ENCODE measurements around the gene CDKN2C. TPM values are rescaled to one million over a fixed set of nuclear protein-coding genes. Genes with fewer than 3 reads are reported as not detected.

CDKN2C gene
- total RNA-seq, 1 donor from 2014 or later: 3.3 TPM

- Mint-ChIP-seq H3K4me1 (peaks cover 22% of the 10 kb centered on the region), H3K27me3 (peaks cover 13% of the 10 kb centered on the region), H3K27ac (no peak overlapping the region), H3K36me3 (ENCODE audit: low read depth) (peaks cover 2% of the 10 kb centered on the region), H3K9me3 (no peaks in the 10 kb centered on the region), H3K4me3 (no peak overlapping the region)
- POLR2A ChIA-PET: interaction anchor here (3.8 kb wide), 1 partner anchor 11 kb away, joined by 35 read pairs; no protein-coding TSS in a partner anchor
- DNase-seq: no peak
- ATAC-seq (ENCODE audit: low read depth): no peak
- intact Hi-C loops (cut with micrococcal nuclease): loop anchor here (10.0 kb wide), 2 partner anchors 555 to 1725 kb away; partner anchors contain the start of gene DMRTA2
- CTCF ChIA-PET: no interaction called here
- TF ChIP-seq CTCF (IDR thresholded peaks at IDR 0.05): no peak
Measured at GRCh38 chr1:50979937-50980336, 9.9 kb downstream of the CDKN2C start.

GRCh38 chr1:50980505-50980904 lies 10.5 kb downstream of the CDKN2C start:
- Mint-ChIP-seq H3K36me3 (ENCODE audit: low read depth) (peaks cover 2% of the 10 kb centered on the region), H3K27me3 (peaks cover 13% of the 10 kb centered on the region), H3K9me3 (no peaks in the 10 kb centered on the region), H3K4me3 (no peak overlapping the region), H3K4me1 (peaks cover 22% of the 10 kb centered on the region), H3K27ac (no peak overlapping the region)
- intact Hi-C loops (cut with micrococcal nuclease): no loop called here
- ATAC-seq (ENCODE audit: low read depth) (no peak), DNase-seq (no peak)
- CTCF ChIA-PET: no interaction called here
- no peak for TF ChIP-seq CTCF (IDR thresholded peaks at IDR 0.05)
- POLR2A ChIA-PET: no interaction called here

- H3K36me3 Mint-ChIP-seq (ENCODE audit: low read depth): peaks cover 2% of the 10 kb centered on the region
- H3K27me3 Mint-ChIP-seq: peaks cover 7% of the 10 kb centered on the region
- CTCF ChIA-PET: no interaction called here
- POLR2A ChIA-PET: no interaction called here
- ATAC-seq (ENCODE audit: low read depth): no peak
- intact Hi-C loops (cut with micrococcal nuclease): no loop called here
- no peak overlapping the region for H3K27ac Mint-ChIP-seq
- TF ChIP-seq CTCF (IDR thresholded peaks at IDR 0.05): no peak
- H3K4me3 Mint-ChIP-seq: no peak overlapping the region
- no peak for DNase-seq
- peaks cover 14% of the 10 kb centered on the region for H3K4me1 Mint-ChIP-seq
- no peaks in the 10 kb centered on the region for H3K9me3 Mint-ChIP-seq
Measured at GRCh38 chr1:50981741-50982140, 11.7 kb downstream of the CDKN2C start.

GRCh38 chr1:50982611-50983010 lies 12.6 kb downstream of the CDKN2C start:
- Mint-ChIP-seq H3K36me3 (ENCODE audit: low read depth) (no peaks in the 10 kb centered on the region), H3K4me3 (no peak overlapping the region), H3K27me3 (peaks cover 5% of the 10 kb centered on the region), H3K9me3 (no peaks in the 10 kb centered on the region), H3K27ac (no peak overlapping the region), H3K4me1 (peaks cover 10% of the 10 kb centered on the region)
- TF ChIP-seq CTCF (IDR thresholded peaks at IDR 0.05): no peak
- ATAC-seq (ENCODE audit: low read depth): no peak
- no peak for DNase-seq
- POLR2A ChIA-PET: no interaction called here
- CTCF ChIA-PET: no interaction called here
- intact Hi-C loops (cut with micrococcal nuclease): no loop called here

- TF ChIP-seq CTCF (IDR thresholded peaks at IDR 0.05): no peak
- intact Hi-C loops (cut with micrococcal nuclease): no loop called here
- DNase-seq (no peak), ATAC-seq (ENCODE audit: low read depth) (no peak)
- ChIA-PET POLR2A (no interaction called here), CTCF (no interaction called here)
- no peak overlapping the region for H3K4me3 Mint-ChIP-seq
- no peaks in the 10 kb centered on the region for H3K9me3 Mint-ChIP-seq
- no peaks in the 10 kb centered on the region for H3K36me3 Mint-ChIP-seq (ENCODE audit: low read depth)
- H3K27me3 Mint-ChIP-seq: peaks cover 5% of the 10 kb centered on the region
- no peak overlapping the region for H3K27ac Mint-ChIP-seq
- H3K4me1 Mint-ChIP-seq: peaks cover 9% of the 10 kb centered on the region
Measured at GRCh38 chr1:50983219-50983802, 13.3 kb downstream of the CDKN2C start.
